PC-9 (cell line): ENCODE measurements around the gene GRIN3A.

ENCODE experiments used
- EZH2 ChIP-seq: fragments of 200-600 bp; sonication (generic); IDR thresholded peaks from 2 replicates; pipeline ENCODE4 v1.8.0; 2017; ENCODE audit warnings: antibody characterized with exemption, low read depth
- TF ChIP-seq, protein P1 (sequence below): fragments of 200-600 bp; sonication (generic); conservative IDR thresholded peaks from 2 replicates; pipeline ENCODE4 v1.6.1; 2017; ENCODE audit warnings: mixed run types, antibody characterized with exemption, mild to moderate bottlenecking, moderate library complexity

DNA sequence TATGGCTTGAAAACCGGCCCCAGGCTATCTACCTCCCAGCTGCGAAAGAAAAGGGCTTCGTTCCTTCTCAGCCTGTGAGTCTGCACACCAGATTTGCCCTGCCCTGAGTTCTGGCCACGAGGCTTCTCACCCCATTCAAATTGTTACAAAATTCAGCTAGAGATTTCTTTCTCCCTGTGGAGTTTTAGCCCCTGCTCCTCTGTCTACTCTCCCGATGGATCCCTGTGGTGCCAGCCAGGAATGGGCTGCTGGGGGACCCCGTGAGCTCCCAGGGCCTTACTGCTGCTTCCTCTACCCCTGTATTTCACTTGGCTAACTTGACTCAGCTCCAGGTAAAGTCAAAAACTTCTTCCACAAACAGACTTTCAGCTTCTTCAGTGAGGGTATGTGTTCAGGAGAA lies 214.1 kb downstream of the GRIN3A start:
- TF ChIP-seq, protein P1, sequence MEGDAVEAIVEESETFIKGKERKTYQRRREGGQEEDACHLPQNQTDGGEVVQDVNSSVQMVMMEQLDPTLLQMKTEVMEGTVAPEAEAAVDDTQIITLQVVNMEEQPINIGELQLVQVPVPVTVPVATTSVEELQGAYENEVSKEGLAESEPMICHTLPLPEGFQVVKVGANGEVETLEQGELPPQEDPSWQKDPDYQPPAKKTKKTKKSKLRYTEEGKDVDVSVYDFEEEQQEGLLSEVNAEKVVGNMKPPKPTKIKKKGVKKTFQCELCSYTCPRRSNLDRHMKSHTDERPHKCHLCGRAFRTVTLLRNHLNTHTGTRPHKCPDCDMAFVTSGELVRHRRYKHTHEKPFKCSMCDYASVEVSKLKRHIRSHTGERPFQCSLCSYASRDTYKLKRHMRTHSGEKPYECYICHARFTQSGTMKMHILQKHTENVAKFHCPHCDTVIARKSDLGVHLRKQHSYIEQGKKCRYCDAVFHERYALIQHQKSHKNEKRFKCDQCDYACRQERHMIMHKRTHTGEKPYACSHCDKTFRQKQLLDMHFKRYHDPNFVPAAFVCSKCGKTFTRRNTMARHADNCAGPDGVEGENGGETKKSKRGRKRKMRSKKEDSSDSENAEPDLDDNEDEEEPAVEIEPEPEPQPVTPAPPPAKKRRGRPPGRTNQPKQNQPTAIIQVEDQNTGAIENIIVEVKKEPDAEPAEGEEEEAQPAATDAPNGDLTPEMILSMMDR, result no peak
- no peak for TF ChIP-seq EZH2
